ENCODE data around the gene LRP5.

The LRP5 gene

DNA sequence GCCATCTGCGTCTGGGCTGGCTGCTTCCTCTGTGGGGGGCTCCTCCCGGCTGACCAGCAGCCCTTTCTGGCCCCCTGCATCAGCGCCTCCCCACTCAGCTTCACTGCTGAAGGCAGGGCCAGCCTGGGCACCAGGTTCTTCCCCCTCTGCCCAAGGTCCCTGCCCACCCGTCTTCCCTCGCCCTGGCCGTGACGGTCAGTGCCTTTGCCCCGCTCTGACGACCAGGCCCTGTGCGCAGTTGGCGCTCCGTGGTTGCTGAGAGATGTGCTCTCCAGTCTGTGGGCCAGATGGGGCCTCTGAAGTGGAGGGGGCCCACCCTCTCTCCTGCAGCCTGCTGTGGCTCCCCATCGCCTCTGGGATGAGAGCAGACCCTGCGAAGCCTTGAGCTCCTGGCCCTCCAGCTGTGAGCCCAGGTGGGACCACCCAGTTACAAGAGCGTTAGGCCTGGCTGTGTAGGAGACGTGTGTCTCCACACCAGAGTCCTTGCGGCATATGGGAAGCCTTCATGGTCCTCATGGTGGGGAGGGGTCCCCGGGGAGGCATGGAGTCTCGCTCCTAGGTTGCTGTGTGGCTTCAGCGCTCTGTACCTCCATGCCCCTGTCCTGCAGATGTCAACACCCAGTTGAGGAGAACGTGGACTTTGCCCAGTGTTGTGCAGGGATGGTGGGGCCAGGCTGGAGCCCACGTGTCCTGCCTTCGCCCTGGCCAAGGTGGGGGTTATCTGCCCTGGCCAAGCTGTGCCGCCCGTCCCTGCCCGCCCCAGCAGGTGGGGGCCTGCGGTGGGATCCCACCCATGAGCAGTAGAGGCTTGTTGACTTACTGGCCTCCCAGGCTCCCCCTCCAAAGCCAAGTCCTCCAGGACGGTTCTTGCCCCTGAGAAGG lies 14.2 kb downstream of the LRP5 start:
- Mint-ChIP-seq H3K9me3 (no peaks in the 10 kb centered on the region), H3K4me3 (no peak overlapping the region), H3K27me3 (ENCODE audit: low read depth) (no peaks in the 10 kb centered on the region), H3K27ac (no peak overlapping the region), H3K4me1 (ENCODE audit: low read depth) (peaks cover 26% of the 10 kb centered on the region), H3K36me3 (ENCODE audit: low read depth) (no peaks in the 10 kb centered on the region)

- H3K27me3 Mint-ChIP-seq (ENCODE audit: low read depth), result no peaks in the 10 kb centered on the region
- peaks cover 37% of the 10 kb centered on the region for H3K4me1 Mint-ChIP-seq (ENCODE audit: low read depth)
- H3K36me3 Mint-ChIP-seq (ENCODE audit: low read depth), result no peaks in the 10 kb centered on the region
- H3K4me3 Mint-ChIP-seq, result peak overlapping the region; percentile 2
- H3K9me3 Mint-ChIP-seq, result no peaks in the 10 kb centered on the region
- H3K27ac Mint-ChIP-seq, result no peak overlapping the region
Observed at GRCh38 chr11:68327586-68328370, 15.4 kb downstream of the LRP5 start.

DNA sequence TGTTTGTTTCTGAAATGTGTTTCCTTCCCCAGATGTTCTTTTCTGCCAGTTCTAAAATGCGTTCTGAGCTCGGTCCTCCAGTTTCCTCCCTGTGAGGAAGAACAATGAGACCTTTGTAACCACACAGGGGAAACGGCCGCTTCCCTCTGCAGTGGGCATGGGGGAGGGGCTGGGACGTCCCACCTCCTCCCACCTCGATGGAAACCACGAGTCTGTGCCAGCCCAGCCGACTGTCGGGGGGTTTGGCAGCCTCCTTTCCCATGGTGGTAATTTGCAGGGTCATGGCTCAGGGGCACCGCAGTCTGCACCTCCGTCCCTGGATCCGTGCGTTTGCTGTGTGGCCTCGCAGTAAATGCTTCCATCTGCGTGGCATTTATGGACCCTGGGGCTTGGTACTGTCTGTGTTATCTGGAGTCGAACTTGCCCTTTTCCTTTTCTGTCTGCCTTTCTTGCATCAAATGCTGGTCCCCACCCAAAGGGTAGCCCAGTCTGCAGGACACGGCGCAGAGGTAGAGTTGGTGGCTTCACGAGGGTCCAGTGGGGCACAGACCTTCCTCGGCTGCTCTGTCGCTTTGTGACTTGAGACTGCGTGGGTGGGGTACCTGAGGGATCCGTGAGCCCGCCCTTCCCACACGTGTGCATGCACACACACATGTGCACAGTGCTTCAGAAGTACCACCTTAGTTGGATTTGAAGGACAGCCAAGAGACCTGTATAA lies 16.1 kb downstream of the LRP5 start:
- H3K27ac Mint-ChIP-seq, result no peak overlapping the region
- no peaks in the 10 kb centered on the region for H3K9me3 Mint-ChIP-seq
- peaks cover 43% of the 10 kb centered on the region for H3K4me1 Mint-ChIP-seq (ENCODE audit: low read depth)
- H3K27me3 Mint-ChIP-seq (ENCODE audit: low read depth), result no peaks in the 10 kb centered on the region
- H3K4me3 Mint-ChIP-seq, result no peak overlapping the region
- no peaks in the 10 kb centered on the region for H3K36me3 Mint-ChIP-seq (ENCODE audit: low read depth)

DNA sequence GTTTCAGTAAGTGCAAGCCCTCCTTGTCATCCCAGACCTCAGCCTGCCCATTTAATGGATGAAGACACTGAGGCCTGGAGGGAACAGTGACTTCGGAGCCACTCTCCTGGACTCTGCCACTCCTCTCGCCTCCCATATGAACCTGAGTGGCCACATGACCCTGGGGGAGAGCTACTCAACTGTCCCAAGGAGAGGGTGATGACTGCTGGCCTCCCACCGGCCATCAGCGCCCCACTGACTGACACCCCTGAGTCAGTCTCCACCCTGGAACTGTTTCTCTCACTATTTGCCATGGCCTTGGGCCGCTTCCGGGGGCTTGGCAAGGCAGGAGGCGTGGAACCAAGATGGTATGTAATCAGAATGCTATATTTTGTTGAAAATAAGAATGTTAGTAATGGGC lies 17.1 kb downstream of the LRP5 start:
- H3K9me3 Mint-ChIP-seq, result no peaks in the 10 kb centered on the region
- H3K4me3 Mint-ChIP-seq, result no peak overlapping the region
- H3K4me1 Mint-ChIP-seq (ENCODE audit: low read depth), result peaks cover 46% of the 10 kb centered on the region
- H3K27ac Mint-ChIP-seq, result no peak overlapping the region
- no peaks in the 10 kb centered on the region for H3K27me3 Mint-ChIP-seq (ENCODE audit: low read depth)
- no peaks in the 10 kb centered on the region for H3K36me3 Mint-ChIP-seq (ENCODE audit: low read depth)

DNA sequence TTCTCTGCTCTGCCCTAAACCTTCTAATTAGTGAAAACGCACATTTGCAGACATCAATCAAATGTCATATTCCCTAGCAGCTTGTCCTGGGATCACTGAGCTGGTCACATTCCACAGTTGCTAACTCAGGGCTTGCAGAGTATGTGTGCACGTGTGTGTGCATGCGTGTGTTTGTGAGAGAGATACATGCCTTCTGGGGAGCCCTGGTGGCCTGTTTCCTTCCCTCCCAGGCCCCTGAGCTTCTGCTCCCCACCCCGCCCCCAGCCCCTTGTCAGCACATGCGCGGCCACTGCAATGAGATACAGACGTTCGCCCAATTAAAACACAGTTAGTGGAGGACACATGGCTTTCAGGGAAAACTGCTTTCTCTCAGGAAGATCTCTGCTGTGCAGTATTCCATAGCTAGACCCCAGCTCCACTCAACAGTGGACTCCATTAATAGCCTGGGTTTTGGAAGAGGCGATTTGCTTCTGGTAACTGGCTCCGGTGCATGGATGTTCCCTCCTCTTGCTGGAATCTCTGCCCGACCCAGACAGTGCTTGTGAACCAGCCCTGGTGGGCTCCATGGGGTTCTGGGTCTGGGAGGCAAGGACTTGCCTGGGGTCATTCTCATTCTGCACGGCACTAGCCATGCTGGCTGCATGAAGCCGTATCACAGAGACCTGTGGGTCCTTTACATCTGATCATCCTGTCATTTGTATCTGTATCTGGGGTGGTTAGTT lies 17.7 kb downstream of the LRP5 start:
- no peaks in the 10 kb centered on the region for H3K27me3 Mint-ChIP-seq (ENCODE audit: low read depth)
- peaks cover 46% of the 10 kb centered on the region for H3K4me1 Mint-ChIP-seq (ENCODE audit: low read depth)
- no peaks in the 10 kb centered on the region for H3K36me3 Mint-ChIP-seq (ENCODE audit: low read depth)
- H3K9me3 Mint-ChIP-seq, result no peaks in the 10 kb centered on the region
- H3K27ac Mint-ChIP-seq, result no peak overlapping the region
- H3K4me3 Mint-ChIP-seq, result no peak overlapping the region

GRCh38 chr11:68330700-68331337 lies 18.4 kb downstream of the LRP5 start:
- Mint-ChIP-seq H3K27me3 (ENCODE audit: low read depth) (no peaks in the 10 kb centered on the region), H3K4me3 (peak overlapping the region; percentile 16), H3K4me1 (ENCODE audit: low read depth) (peaks cover 50% of the 10 kb centered on the region), H3K36me3 (ENCODE audit: low read depth) (peaks cover 2% of the 10 kb centered on the region), H3K9me3 (no peaks in the 10 kb centered on the region), H3K27ac (no peak overlapping the region)

DNA sequence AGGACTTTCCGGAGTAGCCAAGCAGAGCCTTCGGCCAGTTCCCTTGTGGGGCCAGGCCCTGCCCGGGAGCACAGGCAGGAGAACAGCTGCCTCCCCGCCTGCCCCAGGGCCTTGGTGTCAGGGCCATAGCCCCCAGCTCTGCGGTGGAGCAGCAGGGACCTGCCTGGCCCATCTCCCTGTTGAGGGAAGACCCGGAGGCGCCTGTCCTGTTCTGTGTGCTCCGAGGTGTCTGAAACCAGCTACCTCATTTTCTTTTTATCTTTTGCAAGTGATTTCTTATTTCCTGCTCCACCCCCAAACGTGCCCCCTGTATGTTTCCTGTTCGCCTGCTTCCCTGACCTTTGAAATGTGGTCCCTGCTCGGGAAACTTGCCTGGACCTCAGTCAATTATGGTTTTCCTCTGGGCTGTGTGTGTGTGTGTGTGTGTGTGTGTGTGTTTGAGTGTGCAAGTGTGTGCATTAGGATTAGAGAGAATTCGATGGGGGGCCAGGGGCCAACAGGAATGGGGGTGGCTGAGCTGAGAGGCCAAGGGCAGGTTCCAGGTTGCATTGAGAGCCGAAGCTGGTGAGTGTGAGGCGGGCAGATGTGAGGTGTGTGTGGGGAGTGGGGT lies 19.1 kb downstream of the LRP5 start:
- H3K4me3 Mint-ChIP-seq, result peak overlapping the region; percentile 61
- H3K36me3 Mint-ChIP-seq (ENCODE audit: low read depth), result peaks cover 2% of the 10 kb centered on the region
- H3K4me1 Mint-ChIP-seq (ENCODE audit: low read depth), result peaks cover 52% of the 10 kb centered on the region
- peak overlapping the region; percentile 58 for H3K27ac Mint-ChIP-seq
- no peaks in the 10 kb centered on the region for H3K27me3 Mint-ChIP-seq (ENCODE audit: low read depth)
- H3K9me3 Mint-ChIP-seq, result no peaks in the 10 kb centered on the region

DNA sequence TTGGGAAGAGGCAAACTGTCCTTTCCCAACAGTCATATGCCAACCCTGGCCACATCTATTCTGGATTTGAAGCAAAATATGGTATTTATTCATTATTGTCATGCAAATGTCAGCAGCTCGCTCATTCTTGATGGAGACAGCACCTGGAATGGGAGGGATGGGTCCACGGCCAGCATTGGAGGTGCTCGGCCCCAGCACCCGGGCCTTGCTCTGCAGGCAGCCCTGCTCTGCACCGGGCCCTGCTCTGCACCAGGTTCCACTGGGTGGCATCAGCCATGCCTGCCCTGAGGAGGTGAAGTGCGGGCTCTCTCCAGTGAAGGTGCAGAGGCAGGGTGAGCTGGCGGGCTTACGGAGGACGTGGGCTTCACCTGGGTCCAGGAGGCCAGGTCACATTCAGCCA lies 19.8 kb downstream of the LRP5 start:
- Mint-ChIP-seq H3K4me3 (no peak overlapping the region), H3K27me3 (ENCODE audit: low read depth) (no peaks in the 10 kb centered on the region), H3K27ac (peak overlapping the region; percentile 55), H3K9me3 (no peaks in the 10 kb centered on the region), H3K4me1 (ENCODE audit: low read depth) (peaks cover 60% of the 10 kb centered on the region), H3K36me3 (ENCODE audit: low read depth) (peaks cover 2% of the 10 kb centered on the region)

DNA sequence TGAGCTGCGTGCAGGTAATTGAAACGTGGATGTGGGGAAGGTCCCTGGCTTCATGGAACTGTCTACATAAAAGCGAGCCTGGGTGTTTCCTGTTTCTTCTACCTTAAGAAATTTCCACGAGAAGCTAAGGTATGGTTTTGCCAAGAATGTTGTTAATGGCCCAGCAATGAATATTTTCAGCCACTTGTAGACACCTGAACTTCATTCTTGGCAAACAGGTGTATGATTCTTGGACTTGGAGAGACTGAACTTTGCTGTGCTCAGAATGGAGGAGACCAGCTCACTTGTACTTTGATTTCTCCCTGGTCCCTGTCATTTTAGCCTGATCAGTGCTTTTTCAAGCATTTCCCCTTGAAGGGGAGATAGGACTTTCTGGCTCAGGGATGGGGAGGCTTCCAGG lies 20.8 kb downstream of the LRP5 start:
- Mint-ChIP-seq H3K36me3 (ENCODE audit: low read depth) (peaks cover 5% of the 10 kb centered on the region), H3K27me3 (ENCODE audit: low read depth) (no peaks in the 10 kb centered on the region), H3K27ac (peak overlapping the region; percentile 26), H3K4me3 (peak overlapping the region; percentile 26), H3K4me1 (ENCODE audit: low read depth) (peaks cover 62% of the 10 kb centered on the region), H3K9me3 (no peaks in the 10 kb centered on the region)

- no peak overlapping the region for H3K4me3 Mint-ChIP-seq
- peaks cover 5% of the 10 kb centered on the region for H3K36me3 Mint-ChIP-seq (ENCODE audit: low read depth)
- no peaks in the 10 kb centered on the region for H3K27me3 Mint-ChIP-seq (ENCODE audit: low read depth)
- no peak overlapping the region for H3K27ac Mint-ChIP-seq
- peaks cover 66% of the 10 kb centered on the region for H3K4me1 Mint-ChIP-seq (ENCODE audit: low read depth)
- no peaks in the 10 kb centered on the region for H3K9me3 Mint-ChIP-seq
Observed at GRCh38 chr11:68334923-68335322, 22.5 kb downstream of the LRP5 start.

DNA sequence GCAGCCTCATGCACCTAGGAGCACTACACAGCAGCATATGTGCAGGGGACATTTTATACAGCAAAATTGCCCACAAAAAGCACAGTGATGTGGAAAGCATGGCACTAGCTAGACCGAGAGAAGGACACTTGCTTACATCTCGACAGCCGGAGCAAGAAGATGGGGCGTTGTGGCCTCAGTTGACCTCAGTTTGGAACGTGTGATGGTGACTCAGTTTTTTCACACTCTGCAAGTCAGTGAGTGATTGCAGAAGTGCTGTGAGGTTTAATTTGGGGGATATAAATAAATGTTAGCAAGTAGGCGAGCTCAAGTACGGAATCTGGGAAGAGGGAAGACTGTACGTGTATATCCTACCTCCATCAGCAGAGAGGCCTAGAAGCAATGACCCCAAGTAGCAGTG lies 23.3 kb downstream of the LRP5 start:
- Mint-ChIP-seq H3K27ac (no peak overlapping the region), H3K36me3 (ENCODE audit: low read depth) (peaks cover 5% of the 10 kb centered on the region), H3K27me3 (ENCODE audit: low read depth) (no peaks in the 10 kb centered on the region), H3K4me1 (ENCODE audit: low read depth) (peaks cover 64% of the 10 kb centered on the region), H3K4me3 (peak overlapping the region; percentile 31), H3K9me3 (no peaks in the 10 kb centered on the region)

DNA sequence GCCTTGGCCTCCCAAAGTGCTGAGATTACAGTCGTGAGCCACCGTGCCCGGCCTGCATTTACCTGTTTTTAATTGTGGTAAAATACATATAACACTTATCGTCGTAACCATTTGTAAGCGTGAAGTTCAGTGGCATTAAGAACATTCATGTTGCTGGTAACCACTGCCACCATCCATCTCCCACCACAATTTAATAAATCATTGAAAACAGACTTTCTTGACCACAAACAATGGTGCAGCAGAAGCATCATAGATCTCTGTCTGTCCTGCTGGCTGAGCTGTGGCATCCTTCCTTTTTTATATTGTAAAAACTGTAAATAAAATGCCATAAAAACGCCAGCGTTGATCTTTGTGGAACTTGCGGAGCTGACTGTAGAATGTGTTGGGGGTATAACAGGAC lies 24.3 kb downstream of the LRP5 start:
- H3K36me3 Mint-ChIP-seq (ENCODE audit: low read depth), result peaks cover 5% of the 10 kb centered on the region
- no peaks in the 10 kb centered on the region for H3K9me3 Mint-ChIP-seq
- H3K4me3 Mint-ChIP-seq, result peak overlapping the region; percentile 67
- H3K27ac Mint-ChIP-seq, result no peak overlapping the region
- no peaks in the 10 kb centered on the region for H3K27me3 Mint-ChIP-seq (ENCODE audit: low read depth)
- peaks cover 60% of the 10 kb centered on the region for H3K4me1 Mint-ChIP-seq (ENCODE audit: low read depth)

GRCh38 chr11:68337399-68337835 lies 25.0 kb downstream of the LRP5 start:
- H3K27ac Mint-ChIP-seq, result peak overlapping the region; percentile 81
- peaks cover 57% of the 10 kb centered on the region for H3K4me1 Mint-ChIP-seq (ENCODE audit: low read depth)
- peaks cover 5% of the 10 kb centered on the region for H3K36me3 Mint-ChIP-seq (ENCODE audit: low read depth)
- H3K4me3 Mint-ChIP-seq, result peak overlapping the region; percentile 67
- no peaks in the 10 kb centered on the region for H3K9me3 Mint-ChIP-seq
- H3K27me3 Mint-ChIP-seq (ENCODE audit: low read depth), result no peaks in the 10 kb centered on the region

All from T-helper 1 cell treated with Interleukin-12 subunit alpha and Interleukin-12 subunit beta and Interleukin-4 antibody, amounts not matched to agents 30 μg/mL and 1 μg/mL, for 36 hours (primary cell).